K562 (cell line): ENCODE results near the gene NIPAL3. TPM values are rescaled to one million over a fixed set of nuclear protein-coding genes. Genes with fewer than 3 reads are reported as not detected.
"Not testable (repeated sequence)": the region's sequence is repeated elsewhere in the genome, so short reads cannot be mapped to it uniquely, and the experiment has no call there.

Source experiments
- ATAC-seq: fragments of 200-7000 bp; cut with Tn5 transposase; 3 replicates; pipeline ENCODE4 v1.9.1; 2020; ENCODE audit warnings: moderate library complexity
- BruUV-seq: library from RNA; stranded (reverse); fragments of 400-500 nt; replicated peaks from 2 replicates; lab custom pipeline; 2021; lab: Mats Ljungman, UMichigan
- CTCF ChIA-PET: fragments of 300-600 bp; formaldehyde crosslinking; extraction: SDS; loops from one replicate; lab custom pipeline; 2021; ENCODE audit warnings: low intra/inter-chr PET ratio; lab: Yijun Ruan, JAX
- POLR2A ChIA-PET: fragments of 300-600, 350-650 bp; sonication (Branson Sonifier 250); formaldehyde crosslinking; extraction: SDS; loops from one replicate; lab custom pipeline; 2021; ENCODE audit warnings: antibody characterized with exemption, inconsistent platforms; lab: Yijun Ruan, JAX
- DNase-seq, 4 experiments: peaks; one replicate each; pipeline versions ENCODE4 v3.0.0 to v3.0.0-alpha.2; 2011 to 2018; ENCODE audit warnings: low spot score in 3 of 4, mixed read lengths in 3 of 4; ENCODE audit errors: extremely low read depth in 1 of 4
- FAIRE-seq: peaks from 2 replicates; lab custom pipeline; 2011; peaks lifted over from hg19 to GRCh38; lab: Jason Lieb, UNC
- H2AFZ ChIP-seq: 2 replicates; pipeline ENCODE4 v1.6.0; 2011; ENCODE audit warnings: low read depth, low read length, control low read depth, inconsistent platforms
- H3K27ac ChIP-seq: fragments of 200-600 bp; 3 replicates; pipeline ENCODE4 v1.8.0; 2011; ENCODE audit warnings: low read depth, mild to moderate bottlenecking, control low read depth, inconsistent platforms, low read length, moderate library complexity, mixed read lengths; ENCODE audit errors: extremely low read depth
- H3K27me3 ChIP-seq, 2 experiments: fragments of 300-600 bp in 1 of 2; 2 replicates in 1 of 2; 3 replicates in 1 of 2; pipeline versions ENCODE4 v1.6.0 to v1.8.0; 2011; ENCODE audit warnings: inconsistent platforms in 2 of 2, low read length in 2 of 2, mild to moderate bottlenecking in 1 of 2, mixed read lengths in 1 of 2, moderate library complexity in 1 of 2; ENCODE audit not compliant: control insufficient read depth in 2 of 2, insufficient read depth in 2 of 2
- H3K36me3 ChIP-seq: fragments of 300-600 bp; 3 replicates; pipeline ENCODE4 v1.8.0; 2011; ENCODE audit warnings: mild to moderate bottlenecking, low read length, inconsistent platforms; ENCODE audit not compliant: control insufficient read depth, insufficient read depth
- H3K4me1 ChIP-seq, 2 experiments: fragments of 200-600 bp in 1 of 2; replicated peaks in 1 of 2; 2 replicates in 1 of 2; 3 replicates in 1 of 2; pipeline versions ENCODE4 v1.5.1 to v1.8.0; 2011; ENCODE audit warnings: inconsistent platforms in 2 of 2, low read length in 2 of 2, mild to moderate bottlenecking in 1 of 2, mixed read lengths in 1 of 2, moderate library complexity in 1 of 2; ENCODE audit not compliant: control insufficient read depth in 2 of 2, insufficient read depth in 2 of 2
- H3K4me2 ChIP-seq: 2 replicates; pipeline ENCODE4 v1.6.1; 2011; ENCODE audit warnings: low read length, control low read depth, inconsistent platforms, mixed read lengths; ENCODE audit not compliant: insufficient read depth
- H3K4me3 ChIP-seq: fragments of 200-600 bp; sonication (generic), shearing (Covaris generic); 2 replicates; pipeline ENCODE4 v1.5.1; 2016; ENCODE audit warnings: control low read depth, inconsistent platforms
- H3K79me2 ChIP-seq: fragments of 200-600 bp; 3 replicates; pipeline ENCODE4 v1.8.0; 2011; ENCODE audit warnings: low read length, inconsistent platforms; ENCODE audit not compliant: control insufficient read depth, insufficient read depth
- H3K9ac ChIP-seq, 2 experiments: 2 replicates each; pipeline versions ENCODE4 v1.6.0 to v1.6.1; 2011; ENCODE audit warnings: low read depth in 2 of 2, low read length in 2 of 2, control low read depth in 1 of 2, inconsistent platforms in 1 of 2, mild to moderate bottlenecking in 1 of 2, mixed read lengths in 1 of 2; ENCODE audit not compliant: insufficient read depth in 1 of 2
- H3K9me1 ChIP-seq: one replicate; pipeline ENCODE4 v1.6.0; 2011; ENCODE audit warnings: inconsistent platforms, mild to moderate bottlenecking, low read length, moderate library complexity; ENCODE audit not compliant: control insufficient read depth, insufficient read depth
- H3K9me3 ChIP-seq: replicated peaks from 2 replicates; pipeline ENCODE4 v1.5.1; 2011; ENCODE audit warnings: low read depth, low read length, inconsistent platforms; ENCODE audit not compliant: control insufficient read depth, insufficient read depth
- H4K20me1 ChIP-seq: replicated peaks from 2 replicates; pipeline ENCODE4 v1.6.1; 2011; ENCODE audit warnings: low read length, inconsistent platforms, mixed read lengths; ENCODE audit not compliant: control insufficient read depth, insufficient read depth
- HIVEP1 ChIP-seq: fragments of 250-450 bp; sonication (Bioruptor Pico); IDR thresholded peaks from 2 replicates; pipeline ENCODE4 v1.4.0; 2020; ENCODE audit warnings: mild to moderate bottlenecking
- MEIS2 ChIP-seq: fragments of 450-650 bp; IDR thresholded peaks from 2 replicates; pipeline ENCODE4 v1.6.1; 2014; ENCODE audit warnings: mild to moderate bottlenecking; ENCODE audit not compliant: partially characterized antibody
- MLLT1 ChIP-seq, 2 experiments: fragments of 450-650 bp; IDR thresholded peaks; 2 replicates each; pipeline ENCODE4 v1.6.1; 2016
- NFIX ChIP-seq: fragments of 250-450 bp; sonication (Bioruptor Pico); IDR thresholded peaks from 2 replicates; pipeline ENCODE4 v1.4.0; 2020; ENCODE audit warnings: low read depth, mild to moderate bottlenecking, moderate library complexity
- PBX2 ChIP-seq, 2 experiments: IDR thresholded peaks in 1 of 2; conservative IDR thresholded peaks in 1 of 2; 2 replicates each; pipeline ENCODE4 v1.6.1; 2016; ENCODE audit warnings: low read depth in 2 of 2, mild to moderate bottlenecking in 1 of 2, missing compliant biosample characterization in 1 of 2, missing genetic modification characterization in 1 of 2, moderate library complexity in 1 of 2
- ZBTB17 ChIP-seq: fragments of 450-650 bp; formaldehyde crosslinking; IDR thresholded peaks from 2 replicates; pipeline ENCODE4 v1.4.0; 2020; ENCODE audit warnings: mild to moderate bottlenecking
- ZNF23 ChIP-seq: fragments of 250-450 bp; sonication (Bioruptor Pico); IDR thresholded peaks from 2 replicates; pipeline ENCODE4 v1.4.0; 2020; ENCODE audit warnings: mild to moderate bottlenecking
- WGBS: fragments of 100-300 bp; shearing (Covaris generic); methylation state at CpG from one replicate; pipeline ENCODE4 v1.1.6; 2016; ENCODE audit warnings: low coverage, mixed read lengths; ENCODE audit not compliant: insufficient coverage; ENCODE audit errors: missing lambda C conversion rate; 5-methylcytosine and 5-hydroxymethylcytosine counted together
- in situ Hi-C: fragments of 300-500 bp; cut with MboI; formaldehyde crosslinking; loops from 4 replicates; pipeline ENCODE4 v1.15.0; 2018; ENCODE audit warnings: inconsistent platforms, mixed read lengths
- intact Hi-C: fragments of 100-400 bp; cut with micrococcal nuclease; formaldehyde crosslinking; loops from 2 replicates; pipeline ENCODE4 v1.14.2; 2022
- polyA plus RNA-seq, 8 experiments: library from polyadenylated mRNA; depleted of rRNA in 4 of 8; stranded (reverse) in 5 of 8; unstranded in 3 of 8; fragments of >200 nt; fragmentation: Nextera tagmentation in 2 of 8; fragmentation: Illumina TruSeq in 1 of 8; extraction: Ambion mirVana in 2 of 8; extraction: Trizol in 1 of 8; gene quantifications; 2 replicates each; pipeline versions ENCODE4 v1.2.1 to v1.2.3, GENCODE V29; 2011 to 2014; ENCODE audit warnings: inconsistent platforms in 1 of 8, missing spikeins in 1 of 8
- total RNA-seq, 7 experiments: library from RNA; depleted of rRNA in 6 of 7; stranded (reverse); fragments of >200 nt in 6 of 7; fragmentation: Illumina TruSeq in 2 of 7; extraction: Trizol in 2 of 7; gene quantifications; 2 replicates each; pipeline versions ENCODE4 v1.2.1 to v1.2.3, GENCODE V29; 2011 to 2021; ENCODE audit warnings: low replicate concordance in 1 of 7

NIPAL3 gene
- total and polyA plus RNA-seq, 9 of the 15 experiments (the other 6 are each of a cell fraction or from before 2014, with no cell fraction given), result 10.5 to 26.3 (median 16.0) TPM

- WGBS, result 49% methylated on average over 2 of the region's 2 CpGs
- DNase-seq (no peak), FAIRE-seq (no peak), ATAC-seq (no peak)
- ChIA-PET CTCF (no interaction called here), POLR2A (interaction anchor here (0.9 to 1.5 kb wide), 7 partner anchors 11 to 282 kb away, joined by 3 to 8 read pairs (median 4); no protein-coding TSS in a partner anchor)
- Histone ChIP-seq H3K9ac (no peak overlapping the region), H3K27me3 (no peaks in the 10 kb centered on the region), H3K4me1 (peaks cover 5 to 10% of the 10 kb centered on the region in 2 experiments; a peak in 4 of 5 replicates), H3K4me3 (no peak overlapping the region), H3K4me2 (no peak overlapping the region), H3K36me3 (peaks cover 42% of the 10 kb centered on the region), H3K27ac (no peak overlapping the region), H3K79me2 (peaks cover 4% of the 10 kb centered on the region; the same call in 1 of the 3 replicates), H3K9me3 (no peaks in the 10 kb centered on the region), H3K9me1 (no peaks in the 10 kb centered on the region), H4K20me1 (0 out of 2 replicates have a peak, but pooled peaks cover 3% of the 10 kb centered on the region), H2AFZ (no peak overlapping the region)
- no TSS peak for BruUV-seq
- in situ Hi-C loops (no loop called here), intact Hi-C loops (no loop called here)
- no peak for TF ChIP-seq PBX2 (CRISPR knock-in tag; IDR thresholded peaks at IDR 0.05; ENCODE audit: low read depth)
- TF ChIP-seq PBX2 (tag; conservative IDR thresholded peaks at IDR 0.05; ENCODE audit: low read depth), result peak; percentile 49
- peak; percentile 32; the same call in 1 of the 2 replicates for TF ChIP-seq ZBTB17
- 0 out of 2 replicates have a peak, but pooled peaks have one; percentile 37 for TF ChIP-seq ZNF23 (CRISPR knock-in tag)
- peak in 1 of 2 experiments; percentile 64; a peak in 1 of 4 replicates for TF ChIP-seq MLLT1 (IDR thresholded peaks at IDR 0.05)
- TF ChIP-seq HIVEP1, result no peak
- no peak for TF ChIP-seq NFIX (CRISPR knock-in tag)
- TF ChIP-seq MEIS2, result peak; percentile 14
These were observed 27.6 kb downstream of the NIPAL3 start for GRCh38 chr1:24443241-24443656.

- H2AFZ ChIP-seq, H3K79me2 ChIP-seq, H3K4me2 ChIP-seq, ATAC-seq, FAIRE-seq, H3K27me3 ChIP-seq, BruUV-seq, H4K20me1 ChIP-seq, H3K4me1 ChIP-seq, H3K9me1 ChIP-seq, H3K27ac ChIP-seq, intact Hi-C loops, H3K9ac ChIP-seq, DNase-seq, POLR2A ChIA-PET, H3K4me3 ChIP-seq, in situ Hi-C loops, H3K9me3 ChIP-seq: not testable (repeated sequence)
- 65% methylated on average over 2 of the region's 2 CpGs for WGBS
- peaks cover 57% of the 10 kb centered on the region for H3K36me3 ChIP-seq
- CTCF ChIA-PET, result interaction anchor here (0.6 kb wide), 1 partner anchor 83 kb away, joined by 5 read pairs; no protein-coding TSS in a partner anchor
These were observed 30.8 kb downstream of the NIPAL3 start for GRCh38 chr1:24446446-24446845.
